Mesothelial cell of epicardium (in vitro differentiated cells): Measurements from ENCODE around the gene EIF3M. TPM values are rescaled to one million over a fixed set of nuclear protein-coding genes. Genes with fewer than 3 reads are reported as not detected.
A peak's percentile ranks its signal among the peaks of the same experiment; 100 is the strongest.

ENCODE experiments used
- DNase-seq, 2 experiments: peaks; one replicate each; pipeline ENCODE4 v3.0.0; 2021; ENCODE audit warnings: low spot score in 2 of 2; ENCODE audit not compliant: unreplicated experiment in 2 of 2
- H3K27ac Mint-ChIP-seq: 2 replicates; pipeline ENCODE4 v1.8.0; 2021; ENCODE audit warnings: mixed read lengths
- H3K27me3 Mint-ChIP-seq: 2 replicates; pipeline ENCODE4 v1.8.0; 2021; ENCODE audit warnings: low read depth, mixed read lengths
- H3K36me3 Mint-ChIP-seq: 2 replicates; pipeline ENCODE4 v1.8.0; 2021; ENCODE audit warnings: mixed read lengths
- H3K4me1 Mint-ChIP-seq: 2 replicates; pipeline ENCODE4 v1.8.0; 2021; ENCODE audit warnings: mixed read lengths
- H3K4me3 Mint-ChIP-seq: 2 replicates; pipeline ENCODE4 v1.8.0; 2021; ENCODE audit warnings: mild to moderate bottlenecking, moderate library complexity, mixed read lengths
- H3K9me3 Mint-ChIP-seq: 2 replicates; pipeline ENCODE4 v1.8.0; 2021; ENCODE audit warnings: mixed read lengths
- CTCF ChIP-seq: fragments of 200-600 bp; sonication (generic); IDR thresholded peaks from one replicate; pipeline ENCODE4 v1.5.0; 2021; ENCODE audit warnings: antibody characterized with exemption; ENCODE audit not compliant: unreplicated experiment
- total RNA-seq: library from RNA; stranded (reverse); gene quantifications from 3 replicates; pipeline ENCODE4 v1.2.1, GENCODE V29; 2021

EIF3M gene
- total RNA-seq, 1 donor from 2014 or later, result 440 TPM

GRCh38 chr11:32555895-32556294 lies 27.7 kb upstream of the EIF3M start:
- Mint-ChIP-seq H3K36me3 (no peaks in the 10 kb centered on the region), H3K27me3 (peaks cover 5% of the 10 kb centered on the region), H3K4me3 (no peak overlapping the region), H3K4me1 (peaks cover 5% of the 10 kb centered on the region), H3K9me3 (no peaks in the 10 kb centered on the region), H3K27ac (no peak overlapping the region)
- no peak for DNase-seq
- TF ChIP-seq CTCF, result no peak

GRCh38 chr11:32561835-32562234 lies 21.8 kb upstream of the EIF3M start:
- Mint-ChIP-seq H3K9me3 (no peaks in the 10 kb centered on the region), H3K36me3 (no peaks in the 10 kb centered on the region), H3K4me3 (no peak overlapping the region), H3K4me1 (peaks cover 17% of the 10 kb centered on the region), H3K27ac (no peak overlapping the region), H3K27me3 (no peaks in the 10 kb centered on the region)
- TF ChIP-seq CTCF, result no peak
- no peak for DNase-seq

GRCh38 chr11:32562839-32563599 lies 20.6 kb upstream of the EIF3M start:
- H3K36me3 Mint-ChIP-seq, result no peaks in the 10 kb centered on the region
- peak overlapping the region; percentile 44 for H3K27ac Mint-ChIP-seq
- no peak for DNase-seq
- H3K4me3 Mint-ChIP-seq, result no peak overlapping the region
- TF ChIP-seq CTCF, result no peak
- peaks cover 4% of the 10 kb centered on the region for H3K27me3 Mint-ChIP-seq
- peaks cover 17% of the 10 kb centered on the region for H3K4me1 Mint-ChIP-seq
- H3K9me3 Mint-ChIP-seq, result no peaks in the 10 kb centered on the region

- Mint-ChIP-seq H3K4me3 (no peak overlapping the region), H3K27me3 (peaks cover 7% of the 10 kb centered on the region), H3K4me1 (peaks cover 17% of the 10 kb centered on the region), H3K27ac (peak overlapping the region; percentile 44), H3K36me3 (no peaks in the 10 kb centered on the region), H3K9me3 (no peaks in the 10 kb centered on the region)
- no peak for TF ChIP-seq CTCF
- no peak for DNase-seq
Measured at GRCh38 chr11:32563600-32563959, 20.1 kb upstream of the EIF3M start.

- Mint-ChIP-seq H3K4me1 (peaks cover 32% of the 10 kb centered on the region), H3K27ac (no peak overlapping the region), H3K9me3 (no peaks in the 10 kb centered on the region), H3K4me3 (no peak overlapping the region), H3K36me3 (no peaks in the 10 kb centered on the region), H3K27me3 (peaks cover 10% of the 10 kb centered on the region)
- no peak for TF ChIP-seq CTCF
- DNase-seq, result no peak
Measured at GRCh38 chr11:32566517-32566916, 17.1 kb upstream of the EIF3M start.
